PFSK-1 (cell line): ENCODE measurements around the gene INPP5A.

ENCODE experiments used
- FOXP2 ChIP-seq: optimal IDR thresholded peaks from 2 replicates; pipeline ENCODE3; 2011; ENCODE audit warnings: borderline replicate concordance, control low read depth, inconsistent platforms; ENCODE audit not compliant: insufficient read depth; ENCODE audit errors: extremely low read length, extremely low read depth
- POLR2AphosphoS5 ChIP-seq: IDR thresholded peaks from 2 replicates; pipeline ENCODE4 v1.6.1; 2012; ENCODE audit warnings: low read depth, mild to moderate bottlenecking, control low read depth, low read length, moderate library complexity
- SIN3A ChIP-seq: IDR thresholded peaks from 2 replicates; pipeline ENCODE4 v1.6.1; 2012; ENCODE audit warnings: mild to moderate bottlenecking, low read length, moderate library complexity, borderline replicate concordance; ENCODE audit not compliant: insufficient read depth
- TAF1 ChIP-seq: IDR thresholded peaks from 2 replicates; pipeline ENCODE4 v1.6.1; 2012; ENCODE audit warnings: low read length, control low read depth, borderline replicate concordance; ENCODE audit not compliant: insufficient read depth
- TF ChIP-seq, protein P1 (sequence below), 2 experiments: IDR thresholded peaks; 2 replicates each; pipeline versions ENCODE4 v1.6.1 to v1.8.0; 2011 to 2012; ENCODE audit warnings: low read depth in 2 of 2, low read length in 2 of 2, control low read depth in 1 of 2, inconsistent platforms in 1 of 2, mild to moderate bottlenecking in 1 of 2, moderate library complexity in 1 of 2; ENCODE audit not compliant: insufficient read depth in 1 of 2

The INPP5A gene

DNA sequence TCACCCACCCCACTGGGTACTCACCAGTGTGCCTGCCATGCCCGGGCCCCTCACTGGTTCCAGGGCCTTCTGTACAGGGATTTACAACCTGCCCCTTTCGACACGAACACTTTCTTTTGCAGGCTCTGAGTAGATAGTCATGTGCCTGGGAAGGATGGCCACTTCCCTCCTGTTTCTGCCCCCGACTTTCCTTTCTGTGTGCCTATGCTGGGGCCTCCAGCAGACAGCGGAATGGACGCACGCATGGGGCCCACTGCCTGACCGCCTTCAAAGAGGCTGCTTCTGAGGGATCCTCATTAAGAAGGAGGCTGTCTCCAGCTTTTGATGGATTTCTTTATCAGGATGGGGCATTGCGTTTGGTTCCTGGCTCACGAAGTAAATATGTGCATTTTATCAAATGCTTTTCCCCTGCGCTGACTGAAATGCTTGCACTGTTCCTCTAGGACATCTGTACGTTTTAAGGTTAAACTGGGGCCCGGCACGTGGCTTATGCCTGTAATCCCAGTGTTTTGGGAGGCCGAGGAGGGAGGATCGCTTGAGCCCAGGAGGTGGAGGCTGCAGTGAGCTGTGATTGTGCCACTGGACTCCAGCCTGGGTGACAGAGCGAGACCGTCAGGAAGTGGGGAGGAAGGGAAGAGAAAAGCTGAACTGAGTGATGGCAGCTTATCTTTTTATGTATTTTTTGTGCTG, 277.7 kb downstream of the INPP5A start:
- TF ChIP-seq POLR2AphosphoS5 (no peak), SIN3A (no peak), TAF1 (no peak), FOXP2 (no peak)

DNA sequence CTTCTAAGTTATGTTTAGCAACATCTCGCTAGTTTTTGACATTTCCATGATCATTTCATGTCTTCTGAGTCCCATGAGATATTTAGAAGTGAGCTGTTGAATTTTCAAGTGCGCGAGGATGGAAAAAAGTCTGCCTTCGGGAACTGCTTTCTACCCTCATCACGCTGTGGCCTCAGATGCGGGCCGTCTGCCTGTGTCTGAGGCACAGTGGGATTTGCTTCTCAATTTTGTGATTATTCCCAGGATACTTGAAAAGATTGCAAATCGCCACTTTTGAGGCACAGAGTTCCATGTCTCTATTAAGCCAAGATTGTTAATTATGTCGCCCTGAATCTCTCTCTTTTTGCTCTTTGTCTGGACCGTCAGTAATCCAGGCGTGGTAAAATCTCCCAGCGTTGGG, 279.1 kb downstream of the INPP5A start:
- TF ChIP-seq, protein P1, sequence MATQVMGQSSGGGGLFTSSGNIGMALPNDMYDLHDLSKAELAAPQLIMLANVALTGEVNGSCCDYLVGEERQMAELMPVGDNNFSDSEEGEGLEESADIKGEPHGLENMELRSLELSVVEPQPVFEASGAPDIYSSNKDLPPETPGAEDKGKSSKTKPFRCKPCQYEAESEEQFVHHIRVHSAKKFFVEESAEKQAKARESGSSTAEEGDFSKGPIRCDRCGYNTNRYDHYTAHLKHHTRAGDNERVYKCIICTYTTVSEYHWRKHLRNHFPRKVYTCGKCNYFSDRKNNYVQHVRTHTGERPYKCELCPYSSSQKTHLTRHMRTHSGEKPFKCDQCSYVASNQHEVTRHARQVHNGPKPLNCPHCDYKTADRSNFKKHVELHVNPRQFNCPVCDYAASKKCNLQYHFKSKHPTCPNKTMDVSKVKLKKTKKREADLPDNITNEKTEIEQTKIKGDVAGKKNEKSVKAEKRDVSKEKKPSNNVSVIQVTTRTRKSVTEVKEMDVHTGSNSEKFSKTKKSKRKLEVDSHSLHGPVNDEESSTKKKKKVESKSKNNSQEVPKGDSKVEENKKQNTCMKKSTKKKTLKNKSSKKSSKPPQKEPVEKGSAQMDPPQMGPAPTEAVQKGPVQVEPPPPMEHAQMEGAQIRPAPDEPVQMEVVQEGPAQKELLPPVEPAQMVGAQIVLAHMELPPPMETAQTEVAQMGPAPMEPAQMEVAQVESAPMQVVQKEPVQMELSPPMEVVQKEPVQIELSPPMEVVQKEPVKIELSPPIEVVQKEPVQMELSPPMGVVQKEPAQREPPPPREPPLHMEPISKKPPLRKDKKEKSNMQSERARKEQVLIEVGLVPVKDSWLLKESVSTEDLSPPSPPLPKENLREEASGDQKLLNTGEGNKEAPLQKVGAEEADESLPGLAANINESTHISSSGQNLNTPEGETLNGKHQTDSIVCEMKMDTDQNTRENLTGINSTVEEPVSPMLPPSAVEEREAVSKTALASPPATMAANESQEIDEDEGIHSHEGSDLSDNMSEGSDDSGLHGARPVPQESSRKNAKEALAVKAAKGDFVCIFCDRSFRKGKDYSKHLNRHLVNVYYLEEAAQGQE (IDR thresholded peaks at IDR 0.05; ENCODE audit: insufficient read depth in 1 of 2, low read depth in 2 of 2, low read length in 2 of 2), result no peak
- TF ChIP-seq SIN3A (no peak), FOXP2 (no peak), POLR2AphosphoS5 (no peak), TAF1 (no peak)

DNA sequence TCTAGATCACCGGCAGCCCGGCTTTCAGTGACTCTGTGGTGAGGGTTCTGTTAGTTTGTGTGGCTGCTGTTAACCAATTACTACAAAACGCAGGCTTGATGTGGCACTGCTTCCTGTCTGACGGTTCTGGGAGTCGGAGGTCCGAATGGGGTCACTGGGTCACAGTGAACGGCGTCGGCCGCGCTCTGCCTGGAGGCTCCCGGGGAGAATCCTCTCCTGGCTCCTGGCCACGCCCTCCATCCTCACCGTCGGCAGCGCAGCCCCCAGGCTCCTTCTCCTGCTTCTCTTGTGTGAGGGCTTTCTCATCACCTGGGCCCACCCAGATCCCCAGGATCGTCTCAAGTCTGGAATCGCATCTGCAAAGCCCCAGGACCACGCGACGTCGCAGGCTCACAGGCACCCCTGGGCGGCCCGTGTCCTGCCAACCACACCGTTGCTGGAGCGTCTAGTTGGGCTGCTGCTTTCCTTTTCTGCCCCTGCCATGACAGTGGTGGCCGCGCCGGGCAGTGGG, 280.2 kb downstream of the INPP5A start:
- no peak for TF ChIP-seq SIN3A
- TF ChIP-seq TAF1, result no peak
- no peak for TF ChIP-seq POLR2AphosphoS5
- TF ChIP-seq, protein P1 (IDR thresholded peaks at IDR 0.05; ENCODE audit: insufficient read depth in 1 of 2, low read depth in 2 of 2, low read length in 2 of 2), result no peak
- no peak for TF ChIP-seq FOXP2

GRCh38 chr10:132820056-132820455, 282.5 kb downstream of the INPP5A start:
- TF ChIP-seq FOXP2 (no peak), SIN3A (no peak), TAF1 (no peak), POLR2AphosphoS5 (no peak)
- TF ChIP-seq, protein P1 (IDR thresholded peaks at IDR 0.05; ENCODE audit: insufficient read depth in 1 of 2, low read depth in 2 of 2, low read length in 2 of 2), result no peak

DNA sequence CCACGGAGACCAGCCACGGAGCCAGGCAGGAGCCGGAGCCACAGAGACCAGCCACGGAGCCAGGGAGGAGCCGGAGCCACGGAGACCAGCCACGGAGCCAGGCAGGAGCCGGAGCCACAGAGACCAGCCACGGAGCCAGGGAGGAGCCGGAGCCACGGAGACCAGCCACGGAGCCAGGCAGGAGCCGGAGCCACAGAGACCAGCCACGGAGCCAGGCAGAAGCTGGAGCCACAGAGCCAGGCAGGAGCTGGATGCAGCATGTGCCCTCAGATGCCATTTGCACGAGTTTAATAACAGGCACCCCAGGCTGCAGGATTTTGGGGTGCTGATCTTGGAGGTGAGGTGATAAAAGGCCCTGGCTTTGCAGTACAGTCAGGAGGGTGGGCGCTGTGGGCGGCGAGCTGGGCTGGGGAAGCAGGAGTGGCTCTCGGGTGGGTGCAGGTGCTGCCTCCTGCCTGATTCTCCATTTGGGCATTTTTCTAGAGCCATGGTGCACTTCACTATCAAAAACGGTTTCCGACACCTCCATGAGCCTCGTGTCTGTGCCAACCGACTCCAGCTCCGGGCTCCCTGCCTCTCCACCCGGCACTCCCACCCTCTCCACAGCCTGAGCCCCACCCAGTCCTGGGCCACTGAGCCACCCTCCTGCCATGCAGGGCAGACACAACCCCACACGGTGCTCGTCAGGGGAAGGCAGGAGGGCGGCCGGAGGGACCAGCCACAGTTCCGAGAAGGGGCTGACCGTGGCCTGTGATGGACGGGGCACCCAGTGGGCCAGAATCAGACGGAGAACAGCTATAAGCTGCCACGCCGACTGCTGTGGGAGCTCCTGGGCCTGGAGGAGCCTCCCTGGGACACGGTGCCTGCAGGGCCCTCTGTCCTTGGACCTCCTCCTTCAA, 289.2 kb downstream of the INPP5A start:
- no peak for TF ChIP-seq FOXP2
- no peak for TF ChIP-seq TAF1
- no peak for TF ChIP-seq POLR2AphosphoS5
- no peak for TF ChIP-seq SIN3A
- TF ChIP-seq, protein P1 (IDR thresholded peaks at IDR 0.05; ENCODE audit: insufficient read depth in 1 of 2, low read depth in 2 of 2, low read length in 2 of 2), result no peak
